Lower leg skin (tissue), 3 donors: ENCODE measurements around the gene SLC48A1.

ENCODE experiments used
- CTCF ChIP-seq, 3 donors: fragments of 450-650 bp; IDR thresholded peaks; one replicate each; pipeline ENCODE4 v1.5.1; 2016; ENCODE audit warnings: antibody characterized with exemption in 3 of 3, mild to moderate bottlenecking in 3 of 3, moderate library complexity in 2 of 3
- POLR2A ChIP-seq, 2 donors: fragments of 450-650 bp; IDR thresholded peaks; one replicate each; pipeline ENCODE4 v1.6.1; 2016 to 2017; ENCODE audit warnings: antibody characterized with exemption in 2 of 2, mild to moderate bottlenecking in 1 of 2, moderate library complexity in 1 of 2

- TF ChIP-seq CTCF (IDR thresholded peaks at IDR 0.05): no peak
- no peak for TF ChIP-seq POLR2A (IDR thresholded peaks at IDR 0.05)
These were observed 39.9 kb upstream of the SLC48A1 start for GRCh38 chr12:47733142-47733541.
